K562 (cell line): ENCODE results near the gene RNF223. TPM values are rescaled to one million over a fixed set of nuclear protein-coding genes. Genes with fewer than 3 reads are reported as not detected.

Experiments
- ATAC-seq: fragments of 200-7000 bp; cut with Tn5 transposase; 3 replicates; pipeline ENCODE4 v1.9.1; 2020; ENCODE audit warnings: moderate library complexity
- BruUV-seq: library from RNA; stranded (reverse); fragments of 400-500 nt; replicated peaks from 2 replicates; lab custom pipeline; 2021; lab: Mats Ljungman, UMichigan
- CTCF ChIA-PET: fragments of 300-600 bp; formaldehyde crosslinking; extraction: SDS; loops from one replicate; lab custom pipeline; 2021; ENCODE audit warnings: low intra/inter-chr PET ratio; lab: Yijun Ruan, JAX
- POLR2A ChIA-PET: fragments of 300-600, 350-650 bp; sonication (Branson Sonifier 250); formaldehyde crosslinking; extraction: SDS; loops from one replicate; lab custom pipeline; 2021; ENCODE audit warnings: antibody characterized with exemption, inconsistent platforms; lab: Yijun Ruan, JAX
- DNase-seq, 4 experiments: peaks; one replicate each; pipeline versions ENCODE4 v3.0.0 to v3.0.0-alpha.2; 2011 to 2018; ENCODE audit warnings: low spot score in 3 of 4, mixed read lengths in 3 of 4; ENCODE audit errors: extremely low read depth in 1 of 4
- FAIRE-seq: peaks from 2 replicates; lab custom pipeline; 2011; peaks lifted over from hg19 to GRCh38; lab: Jason Lieb, UNC
- H2AFZ ChIP-seq: 2 replicates; pipeline ENCODE4 v1.6.0; 2011; ENCODE audit warnings: low read depth, low read length, control low read depth, inconsistent platforms
- H3K27ac ChIP-seq: fragments of 200-600 bp; 3 replicates; pipeline ENCODE4 v1.8.0; 2011; ENCODE audit warnings: low read depth, mild to moderate bottlenecking, control low read depth, inconsistent platforms, low read length, moderate library complexity, mixed read lengths; ENCODE audit errors: extremely low read depth
- H3K27me3 ChIP-seq, 2 experiments: fragments of 300-600 bp in 1 of 2; 2 replicates in 1 of 2; 3 replicates in 1 of 2; pipeline versions ENCODE4 v1.6.0 to v1.8.0; 2011; ENCODE audit warnings: inconsistent platforms in 2 of 2, low read length in 2 of 2, mild to moderate bottlenecking in 1 of 2, mixed read lengths in 1 of 2, moderate library complexity in 1 of 2; ENCODE audit not compliant: control insufficient read depth in 2 of 2, insufficient read depth in 2 of 2
- H3K36me3 ChIP-seq: fragments of 300-600 bp; 3 replicates; pipeline ENCODE4 v1.8.0; 2011; ENCODE audit warnings: mild to moderate bottlenecking, low read length, inconsistent platforms; ENCODE audit not compliant: control insufficient read depth, insufficient read depth
- H3K4me1 ChIP-seq, 2 experiments: fragments of 200-600 bp in 1 of 2; replicated peaks in 1 of 2; 2 replicates in 1 of 2; 3 replicates in 1 of 2; pipeline versions ENCODE4 v1.5.1 to v1.8.0; 2011; ENCODE audit warnings: inconsistent platforms in 2 of 2, low read length in 2 of 2, mild to moderate bottlenecking in 1 of 2, mixed read lengths in 1 of 2, moderate library complexity in 1 of 2; ENCODE audit not compliant: control insufficient read depth in 2 of 2, insufficient read depth in 2 of 2
- H3K4me2 ChIP-seq: 2 replicates; pipeline ENCODE4 v1.6.1; 2011; ENCODE audit warnings: low read length, control low read depth, inconsistent platforms, mixed read lengths; ENCODE audit not compliant: insufficient read depth
- H3K4me3 ChIP-seq: fragments of 200-600 bp; sonication (generic), shearing (Covaris generic); 2 replicates; pipeline ENCODE4 v1.5.1; 2016; ENCODE audit warnings: control low read depth, inconsistent platforms
- H3K79me2 ChIP-seq: fragments of 200-600 bp; 3 replicates; pipeline ENCODE4 v1.8.0; 2011; ENCODE audit warnings: low read length, inconsistent platforms; ENCODE audit not compliant: control insufficient read depth, insufficient read depth
- H3K9ac ChIP-seq, 2 experiments: 2 replicates each; pipeline versions ENCODE4 v1.6.0 to v1.6.1; 2011; ENCODE audit warnings: low read depth in 2 of 2, low read length in 2 of 2, control low read depth in 1 of 2, inconsistent platforms in 1 of 2, mild to moderate bottlenecking in 1 of 2, mixed read lengths in 1 of 2; ENCODE audit not compliant: insufficient read depth in 1 of 2
- H3K9me1 ChIP-seq: one replicate; pipeline ENCODE4 v1.6.0; 2011; ENCODE audit warnings: inconsistent platforms, mild to moderate bottlenecking, low read length, moderate library complexity; ENCODE audit not compliant: control insufficient read depth, insufficient read depth
- H3K9me3 ChIP-seq: replicated peaks from 2 replicates; pipeline ENCODE4 v1.5.1; 2011; ENCODE audit warnings: low read depth, low read length, inconsistent platforms; ENCODE audit not compliant: control insufficient read depth, insufficient read depth
- H4K20me1 ChIP-seq: replicated peaks from 2 replicates; pipeline ENCODE4 v1.6.1; 2011; ENCODE audit warnings: low read length, inconsistent platforms, mixed read lengths; ENCODE audit not compliant: control insufficient read depth, insufficient read depth
- EGR1 ChIP-seq: fragments of 450-650 bp; conservative IDR thresholded peaks from 2 replicates; pipeline ENCODE4 v1.6.1; 2017; ENCODE audit warnings: mild to moderate bottlenecking
- HCFC1 ChIP-seq: IDR thresholded peaks from 2 replicates; pipeline ENCODE4 v1.6.1; 2012; ENCODE audit warnings: low read depth, low read length, improper control_type of control experiment
- HEY1 ChIP-seq: fragments of 250-450 bp; sonication (Bioruptor Pico); IDR thresholded peaks from 2 replicates; pipeline ENCODE4 v1.5.0; 2020; ENCODE audit warnings: mild to moderate bottlenecking, moderate library complexity, borderline replicate concordance
- PRMT5 ChIP-seq: sonication (generic); formaldehyde crosslinking; IDR thresholded peaks from 2 replicates; pipeline ENCODE4 v1.5.0; 2020; ENCODE audit warnings: missing genetic modification reagents
- WGBS: fragments of 100-300 bp; shearing (Covaris generic); methylation state at CpG from one replicate; pipeline ENCODE4 v1.1.6; 2016; ENCODE audit warnings: low coverage, mixed read lengths; ENCODE audit not compliant: insufficient coverage; ENCODE audit errors: missing lambda C conversion rate; 5-methylcytosine and 5-hydroxymethylcytosine counted together
- in situ Hi-C: fragments of 300-500 bp; cut with MboI; formaldehyde crosslinking; loops from 4 replicates; pipeline ENCODE4 v1.15.0; 2018; ENCODE audit warnings: inconsistent platforms, mixed read lengths
- intact Hi-C: fragments of 100-400 bp; cut with micrococcal nuclease; formaldehyde crosslinking; loops from 2 replicates; pipeline ENCODE4 v1.14.2; 2022
- polyA plus RNA-seq, 8 experiments: library from polyadenylated mRNA; depleted of rRNA in 4 of 8; stranded (reverse) in 5 of 8; unstranded in 3 of 8; fragments of >200 nt; fragmentation: Nextera tagmentation in 2 of 8; fragmentation: Illumina TruSeq in 1 of 8; extraction: Ambion mirVana in 2 of 8; extraction: Trizol in 1 of 8; gene quantifications; 2 replicates each; pipeline versions ENCODE4 v1.2.1 to v1.2.3, GENCODE V29; 2011 to 2014; ENCODE audit warnings: inconsistent platforms in 1 of 8, missing spikeins in 1 of 8
- total RNA-seq, 7 experiments: library from RNA; depleted of rRNA in 6 of 7; stranded (reverse); fragments of >200 nt in 6 of 7; fragmentation: Illumina TruSeq in 2 of 7; extraction: Trizol in 2 of 7; gene quantifications; 2 replicates each; pipeline versions ENCODE4 v1.2.1 to v1.2.3, GENCODE V29; 2011 to 2021; ENCODE audit warnings: low replicate concordance in 1 of 7

The RNF223 gene
- total and polyA plus RNA-seq, 9 of the 15 experiments (the other 6 are each of a cell fraction or from before 2014, with no cell fraction given) = 0.04 to 0.32 TPM; not detected in 7

- Histone ChIP-seq H3K9me1 (no peaks in the 10 kb centered on the region), H3K9me3 (no peaks in the 10 kb centered on the region), H3K9ac (no peak overlapping the region), H3K27ac (no peak overlapping the region), H3K4me1 (peaks cover 0 to 70% of the 10 kb centered on the region in 2 experiments; a peak in 3 of 5 replicates), H4K20me1 (peaks cover 24% of the 10 kb centered on the region), H3K79me2 (no peaks in the 10 kb centered on the region; the same call in 2 of the 3 replicates), H3K4me3 (no peak overlapping the region), H2AFZ (no peak overlapping the region), H3K36me3 (peaks cover 13% of the 10 kb centered on the region; the same call in 1 of the 3 replicates), H3K27me3 (no peaks in the 10 kb centered on the region), H3K4me2 (no peak overlapping the region)
- no TSS peak for BruUV-seq
- DNase-seq (no peak), FAIRE-seq (no peak), ATAC-seq (no peak)
- CTCF ChIA-PET = interaction anchor here (0.9 to 1.3 kb wide), 2 partner anchors 15 to 258 kb away, joined by 4 to 6 read pairs; no protein-coding TSS in a partner anchor
- TF ChIP-seq EGR1 (no peak), HCFC1 (no peak), HEY1 (CRISPR knock-in tag) (no peak), PRMT5 (CRISPR knock-in tag) (no peak)
- in situ Hi-C loops = no loop called here
- POLR2A ChIA-PET = interaction anchor here (1.1 to 1.2 kb wide), 2 partner anchors 10 to 29 kb away, joined by 4 read pairs; no protein-coding TSS in a partner anchor
- intact Hi-C loops = loop anchor here (1.0 kb wide), 2 partner anchors 28 to 82 kb away; partner anchors contain the start of gene C1orf159
- 97% methylated on average over 23 of the region's 71 CpGs for WGBS
These were observed 40.2 kb downstream of the RNF223 start for GRCh38 chr1:1033731-1034438.
